NCI-H226 (cell line): Measurements from ENCODE around the gene AIG1.
A peak's percentile ranks its signal among the peaks of the same experiment; 100 is the strongest.
"Not testable (repeated sequence)": the region's sequence is repeated elsewhere in the genome, so short reads cannot be mapped to it uniquely, and the experiment has no call there.

Source experiments
- DNase-seq: peaks from one replicate; pipeline ENCODE4 v3.0.0-alpha.2; 2015

The AIG1 gene

DNA sequence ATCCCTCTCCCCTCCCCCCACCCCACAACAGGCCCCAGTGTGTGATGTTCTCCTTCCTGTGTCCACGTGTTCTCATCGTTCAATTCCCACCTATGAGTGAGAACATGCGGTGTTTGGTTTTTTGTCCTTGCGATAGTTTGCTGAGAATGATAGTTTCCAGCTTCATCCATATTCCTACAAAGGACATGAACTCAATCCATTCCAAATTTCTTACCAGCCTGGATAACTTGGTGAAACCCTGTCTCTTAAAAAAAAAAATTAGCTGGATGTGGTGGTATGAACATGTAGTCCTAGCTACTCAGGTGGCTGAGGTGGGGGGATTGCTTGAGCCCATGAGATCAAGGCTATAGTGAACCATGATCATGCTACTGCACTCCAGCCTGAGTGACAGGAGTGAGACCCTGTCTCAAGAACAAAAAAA, 107.7 kb downstream of the AIG1 start:
- DNase-seq: not testable (repeated sequence)

DNA sequence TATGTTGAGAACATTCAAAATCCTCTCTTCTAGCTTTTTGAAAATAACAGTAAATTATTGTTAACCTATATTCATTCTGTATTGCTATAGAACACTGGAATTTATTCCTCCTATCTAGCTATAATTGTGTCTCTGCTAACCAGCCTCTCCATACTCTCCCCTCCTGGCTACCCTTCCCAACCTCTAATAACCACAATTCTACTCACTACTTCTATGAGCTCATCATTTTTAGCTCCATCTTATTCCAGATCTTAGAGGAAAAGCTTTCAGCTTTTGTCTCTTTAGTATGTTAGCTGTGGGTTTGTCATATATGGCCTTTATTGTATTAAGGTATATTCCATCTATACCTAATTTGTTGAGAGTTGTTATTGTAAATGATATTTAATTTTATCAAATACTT, 108.8 kb downstream of the AIG1 start:
- DNase-seq: no peak

DNA sequence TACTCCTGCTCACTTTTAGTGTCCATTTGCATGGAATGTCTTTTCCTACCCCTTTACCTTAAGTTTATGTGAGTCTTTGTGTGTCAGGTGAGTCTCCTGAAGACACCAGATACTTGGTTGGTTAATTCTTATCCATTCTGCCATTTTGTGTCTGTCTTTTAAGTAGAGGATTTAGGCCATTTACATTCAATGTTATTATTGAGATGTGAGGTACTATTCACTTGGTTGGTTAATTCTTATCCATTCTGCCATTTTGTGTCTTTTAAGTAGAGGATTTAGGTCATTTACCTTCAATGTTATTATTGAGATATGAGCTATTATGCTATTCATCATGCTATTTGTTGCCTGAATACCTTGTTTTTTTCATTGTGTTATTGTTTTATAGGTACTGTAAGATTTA, 113.8 kb downstream of the AIG1 start:
- no peak for DNase-seq

DNA sequence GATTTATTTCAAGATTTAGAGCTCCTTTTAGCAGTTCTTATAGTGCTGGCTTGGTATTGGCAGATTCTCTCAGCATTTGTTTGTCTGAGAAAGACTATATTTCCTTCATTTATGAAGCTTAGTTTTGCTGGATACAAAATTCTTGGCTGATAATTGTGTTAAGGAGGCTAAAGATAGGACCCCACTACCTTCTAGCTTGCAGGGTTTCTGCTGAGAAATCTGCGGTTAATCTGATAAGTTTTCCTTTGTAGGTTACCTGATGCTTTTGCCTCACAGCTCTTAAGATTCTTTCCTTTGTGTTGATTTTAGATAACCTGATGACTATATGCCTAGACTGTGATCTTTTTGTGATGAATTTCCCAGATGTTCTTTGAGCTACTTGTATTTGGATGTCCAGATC, 114.3 kb downstream of the AIG1 start:
- DNase-seq: no peak

DNA sequence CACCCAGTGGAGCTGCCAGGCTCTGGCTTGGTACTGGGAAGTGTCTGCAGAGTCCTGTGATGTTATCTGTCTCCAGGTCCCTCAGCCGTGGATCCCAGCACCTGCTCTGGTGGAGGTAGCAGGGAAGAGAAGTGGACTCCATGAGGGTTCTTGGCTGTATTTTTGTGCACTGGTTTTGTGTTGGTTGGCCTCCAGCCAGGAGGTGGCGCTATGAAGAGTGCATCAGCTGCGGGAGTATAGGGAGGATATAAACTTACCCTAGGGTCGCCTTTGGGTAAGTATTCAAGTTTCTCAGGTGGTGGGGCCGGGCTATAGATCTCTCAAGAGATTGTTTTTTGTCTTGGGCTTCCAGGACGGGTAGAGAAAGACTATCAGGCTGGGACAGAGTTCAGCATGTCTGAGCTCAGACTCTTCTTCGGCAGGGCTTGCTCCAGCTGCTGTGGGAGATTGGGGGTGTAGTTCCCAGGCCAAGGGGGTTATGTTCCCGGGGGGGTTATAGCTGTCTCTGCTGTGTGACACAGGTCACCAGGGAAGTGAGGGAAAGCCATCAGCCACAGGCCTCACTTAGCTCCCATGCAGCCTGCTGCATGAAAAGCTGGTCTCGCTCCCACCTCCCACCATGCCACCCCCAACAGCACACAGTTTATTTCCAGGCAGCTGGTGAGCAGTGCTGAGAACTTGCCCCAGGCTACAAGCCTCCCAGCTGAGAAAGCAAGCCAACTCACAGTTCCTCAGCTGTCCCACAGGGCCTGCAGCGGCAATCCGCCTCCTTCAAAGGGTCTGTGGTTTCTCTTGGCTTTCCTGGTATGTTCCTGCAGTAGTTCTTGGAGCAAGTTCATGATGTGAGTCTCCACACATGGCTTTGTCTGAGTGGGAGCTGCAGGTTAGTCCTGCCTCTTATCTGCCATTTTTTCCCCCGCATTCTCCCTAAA, 115.7 kb downstream of the AIG1 start:
- peak; percentile 89 for DNase-seq

DNA sequence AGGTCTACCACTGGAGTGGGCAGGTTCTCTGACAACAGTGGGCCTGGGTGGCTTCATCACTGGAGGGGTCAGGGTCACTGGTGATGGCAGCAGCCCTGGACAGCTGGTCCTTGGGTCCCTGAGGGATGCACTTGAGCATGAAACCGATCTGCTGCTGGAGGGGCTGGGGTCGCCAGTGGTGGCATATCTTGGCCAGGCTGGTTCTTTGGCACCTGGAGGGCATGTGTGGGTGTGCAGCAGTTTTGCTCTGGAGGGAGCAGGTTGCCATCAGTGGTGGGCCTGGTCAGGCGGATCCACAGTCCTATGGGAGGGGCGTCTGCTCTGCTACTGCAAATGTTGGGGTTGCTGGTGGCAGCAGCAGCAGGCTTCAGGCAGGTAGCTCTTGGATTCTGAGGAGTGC, 117.0 kb downstream of the AIG1 start:
- no peak for DNase-seq

DNA sequence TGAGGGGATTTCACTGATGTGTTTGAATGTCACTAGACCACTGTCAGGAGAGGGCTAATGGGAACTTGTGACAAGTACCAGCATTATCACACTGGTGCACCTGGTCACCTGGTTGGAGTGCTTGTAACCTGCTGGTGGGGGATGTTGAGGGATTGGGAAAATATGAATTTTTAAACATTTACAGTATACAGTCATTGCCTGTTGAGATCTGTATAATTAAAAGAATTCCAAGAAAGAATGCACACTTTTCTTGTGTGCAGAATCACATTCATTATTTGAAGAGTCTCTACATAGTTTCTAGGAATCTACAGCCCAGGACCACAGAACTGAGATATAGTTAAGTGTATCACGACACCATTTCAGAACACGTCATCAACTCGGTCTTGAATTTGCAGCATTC, 118.4 kb downstream of the AIG1 start:
- DNase-seq: no peak

DNA sequence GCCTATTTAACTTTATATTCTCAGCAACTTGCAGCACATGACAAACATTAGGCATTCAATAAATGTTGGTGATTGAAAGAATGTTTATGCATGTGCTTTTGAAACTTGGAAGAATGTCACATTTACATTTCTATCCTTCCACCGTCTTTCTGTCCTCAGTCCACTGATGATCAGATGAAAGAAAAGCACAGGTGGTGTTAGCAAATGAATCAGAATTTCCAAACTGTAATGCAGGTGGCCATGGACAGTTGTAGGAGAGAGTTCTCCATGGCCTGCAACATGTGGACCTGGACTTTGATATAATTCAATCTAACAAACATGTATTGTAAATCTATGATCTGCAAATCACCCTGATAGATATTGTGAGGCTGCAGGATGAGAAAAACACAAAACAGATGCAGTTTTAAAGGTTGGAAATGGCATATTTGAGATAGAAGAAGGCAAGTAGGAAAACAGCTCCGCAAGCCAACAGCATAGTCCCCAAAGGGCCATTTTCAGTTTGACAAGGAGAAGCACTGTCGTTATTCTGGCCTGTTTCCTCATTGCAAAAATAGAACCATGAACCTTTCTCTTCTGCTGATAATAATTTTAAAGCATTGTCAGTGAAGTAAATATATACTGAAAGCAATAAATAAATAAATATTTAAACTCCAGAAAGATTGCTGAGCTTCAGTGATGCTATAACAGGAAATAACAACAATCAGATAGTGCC, 119.4 kb downstream of the AIG1 start:
- DNase-seq: no peak

DNA sequence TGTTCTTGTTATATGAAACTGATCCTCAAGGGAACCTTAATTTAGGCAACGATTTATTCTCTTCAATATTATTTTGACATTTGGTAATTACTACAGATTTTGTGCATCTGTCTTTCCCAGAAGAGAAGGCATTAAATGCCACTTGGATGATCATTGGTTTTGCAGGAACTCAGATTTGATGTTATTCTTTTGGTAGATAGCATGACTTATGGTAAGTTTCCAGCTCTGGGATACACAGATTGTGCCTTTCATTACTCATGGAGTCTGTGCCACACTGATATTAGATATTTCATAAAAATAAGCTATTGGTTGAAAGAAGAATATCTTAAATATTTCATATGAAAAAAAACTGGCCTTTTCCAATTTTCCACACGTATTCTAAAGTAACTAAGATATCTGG, 120.1 kb downstream of the AIG1 start:
- DNase-seq: no peak

DNA sequence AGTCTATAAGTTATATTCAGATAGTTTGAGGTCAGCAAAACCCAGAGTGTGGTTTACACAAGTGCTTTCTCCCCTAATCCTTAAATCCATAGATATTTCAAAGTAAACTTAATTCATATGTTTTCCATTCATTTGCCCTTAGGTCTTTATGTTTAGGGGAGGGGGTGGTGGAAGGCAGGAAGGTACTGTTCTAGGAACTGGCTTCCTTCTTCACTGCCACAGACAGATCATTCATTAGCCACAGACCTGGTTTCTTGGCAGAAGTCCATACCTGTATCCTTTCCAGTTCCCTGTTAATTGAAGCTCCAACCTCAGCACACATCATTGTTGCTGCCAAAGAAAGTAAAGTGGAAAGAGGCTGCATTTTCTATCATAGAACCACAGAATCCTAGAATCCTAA, 123.0 kb downstream of the AIG1 start:
- DNase-seq: no peak

DNA sequence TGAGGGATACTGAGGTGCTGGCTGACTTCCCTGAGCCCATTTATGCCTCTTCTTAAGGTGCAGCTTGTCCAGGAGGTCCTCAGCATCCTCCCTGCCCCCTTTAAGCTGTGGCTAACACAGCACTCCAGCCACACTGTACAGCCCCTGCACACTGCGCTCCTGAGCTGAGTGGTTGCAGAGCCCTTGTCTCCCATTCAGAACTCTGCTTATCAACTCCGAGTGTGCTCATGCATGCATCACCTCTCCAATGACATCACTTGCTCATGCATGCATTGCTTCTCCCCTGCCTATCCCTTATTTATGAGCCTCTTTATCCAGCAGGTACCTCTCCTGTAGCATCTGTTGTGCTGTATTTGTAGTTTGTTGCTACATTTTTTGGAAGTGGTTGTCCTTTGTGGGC, 124.6 kb downstream of the AIG1 start:
- no peak for DNase-seq

DNA sequence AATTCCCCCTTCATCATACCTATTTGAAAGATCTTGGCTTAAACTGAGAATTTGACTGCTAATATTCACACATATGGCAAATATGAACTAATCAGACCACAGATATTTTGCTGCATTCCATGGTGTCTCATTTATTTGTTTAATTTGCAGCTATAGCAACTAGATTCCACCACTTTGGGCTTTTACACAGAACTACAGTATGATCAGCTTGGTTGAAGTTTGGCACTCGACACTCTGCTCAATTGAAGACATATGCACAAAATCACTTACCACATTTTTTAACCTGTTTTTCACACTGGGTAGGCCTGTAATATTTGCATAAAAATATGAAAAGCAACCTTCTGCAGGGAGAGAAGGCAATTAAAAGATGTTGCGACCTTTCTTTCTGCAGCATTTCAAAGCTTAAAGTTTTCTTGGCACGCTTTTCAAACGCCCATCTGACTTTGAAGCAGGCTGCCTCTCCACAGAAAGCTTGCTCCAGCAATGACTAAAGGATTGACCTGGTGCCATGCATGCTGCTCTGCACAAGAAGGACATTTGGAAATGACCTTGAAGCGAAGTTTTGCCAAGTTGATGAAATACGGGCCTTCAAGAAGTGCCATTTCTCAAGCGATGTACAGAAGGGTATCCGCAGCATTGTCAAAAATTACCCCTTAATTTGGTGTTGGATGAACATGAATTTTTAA, 126.7 kb downstream of the AIG1 start:
- peak; percentile 16 for DNase-seq

DNA sequence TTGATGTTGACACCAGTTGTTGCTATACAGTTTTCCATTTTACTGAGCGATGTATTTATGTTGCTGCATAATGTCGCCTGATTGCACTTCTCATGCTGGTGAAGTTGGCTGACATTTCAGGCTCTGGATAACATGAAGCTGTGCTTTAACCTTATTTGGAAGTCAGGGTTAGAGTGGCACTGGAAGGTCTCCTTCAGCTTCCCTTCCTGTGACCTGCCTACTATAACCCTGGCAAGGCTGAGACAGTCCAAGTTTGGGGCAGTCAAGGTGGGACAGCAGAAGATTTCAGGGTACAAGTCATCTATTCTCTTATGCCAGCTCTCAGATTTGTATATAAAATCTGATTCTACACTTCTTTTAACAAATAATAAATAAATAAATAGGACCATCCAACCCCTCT, 127.6 kb downstream of the AIG1 start:
- DNase-seq: no peak

DNA sequence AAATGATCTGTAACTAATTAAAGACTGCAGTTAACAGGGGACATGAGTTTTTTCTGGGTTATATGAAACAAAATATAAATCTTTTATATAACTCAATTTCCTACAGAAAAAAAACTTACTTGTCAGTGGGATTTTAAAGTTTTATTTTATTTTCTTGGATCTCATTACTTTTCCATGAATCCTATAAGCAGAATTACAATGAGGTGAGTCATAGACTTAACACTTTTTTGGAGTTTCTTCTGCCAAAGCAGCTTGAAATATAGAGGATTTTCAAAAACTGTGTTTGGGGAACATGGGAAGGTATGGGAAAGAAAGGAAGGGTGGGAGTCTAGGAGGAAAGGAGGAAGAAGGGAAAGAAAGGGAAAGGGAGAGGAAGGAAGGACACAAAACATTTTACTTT, 130.7 kb downstream of the AIG1 start:
- no peak for DNase-seq

DNA sequence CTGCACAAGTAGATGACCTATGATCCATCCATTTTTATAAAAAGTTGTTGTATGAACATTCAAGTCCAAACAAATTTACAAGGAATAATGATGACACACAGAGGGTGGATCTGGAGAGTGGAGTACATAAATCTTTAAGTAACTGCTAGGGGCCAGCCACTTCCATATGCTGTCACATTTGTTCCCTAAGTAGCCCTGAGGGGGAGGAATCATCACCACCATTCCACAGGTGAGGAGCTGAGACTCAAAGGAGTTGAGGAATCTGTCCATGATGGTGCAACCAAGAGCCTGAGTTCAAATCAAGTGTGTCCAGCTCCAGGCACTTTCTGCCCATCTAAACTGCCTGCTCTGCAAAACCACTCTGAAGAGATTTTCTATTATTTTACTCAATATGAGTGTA, 132.1 kb downstream of the AIG1 start:
- DNase-seq: no peak

DNA sequence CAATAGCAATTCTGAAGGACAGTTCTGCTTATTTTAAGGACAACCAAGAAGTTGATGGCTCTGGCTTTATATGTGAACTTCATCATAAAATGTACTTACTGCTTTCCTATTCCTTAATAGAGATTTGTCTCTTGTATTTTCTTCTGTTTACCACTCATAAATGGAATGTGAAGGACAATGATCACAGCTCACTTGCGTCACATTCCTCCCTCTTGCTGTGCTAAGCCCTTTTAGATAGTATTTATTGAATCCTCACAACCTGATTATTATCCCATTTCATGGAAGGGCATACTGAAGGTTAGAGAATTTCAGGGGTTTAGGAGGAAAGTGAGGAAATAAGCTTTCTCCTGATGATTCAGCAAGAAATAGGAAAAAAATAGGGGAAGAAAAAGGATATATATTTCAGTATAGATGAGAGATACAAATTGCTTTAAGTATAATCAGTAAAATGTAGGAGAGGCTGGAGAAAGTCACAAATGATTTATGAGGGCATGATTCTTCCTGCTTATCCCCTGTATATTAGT, 132.9 kb downstream of the AIG1 start:
- no peak for DNase-seq

DNA sequence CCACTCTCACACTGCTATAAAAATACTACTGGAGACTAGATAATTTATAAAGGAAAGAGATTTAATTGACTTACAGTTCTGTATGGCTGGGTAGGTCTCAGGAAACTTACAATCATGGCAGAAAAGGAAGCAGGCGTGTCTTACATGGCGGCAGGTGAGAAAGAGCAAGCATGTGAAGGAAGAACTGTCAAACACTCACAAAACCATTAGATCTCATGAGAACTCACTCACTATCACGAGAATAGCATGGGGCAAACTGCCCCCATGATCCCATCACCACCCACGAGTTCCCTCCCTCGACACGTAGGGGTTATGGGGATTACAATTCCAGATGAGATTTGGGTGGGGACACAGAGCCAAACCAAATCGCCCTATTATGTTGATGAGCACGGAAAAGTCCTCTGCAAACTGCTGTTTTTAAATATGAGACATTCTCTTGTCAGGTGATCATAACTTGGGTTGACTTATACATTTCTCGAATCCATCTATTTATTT, 133.5 kb downstream of the AIG1 start:
- DNase-seq: no peak

DNA sequence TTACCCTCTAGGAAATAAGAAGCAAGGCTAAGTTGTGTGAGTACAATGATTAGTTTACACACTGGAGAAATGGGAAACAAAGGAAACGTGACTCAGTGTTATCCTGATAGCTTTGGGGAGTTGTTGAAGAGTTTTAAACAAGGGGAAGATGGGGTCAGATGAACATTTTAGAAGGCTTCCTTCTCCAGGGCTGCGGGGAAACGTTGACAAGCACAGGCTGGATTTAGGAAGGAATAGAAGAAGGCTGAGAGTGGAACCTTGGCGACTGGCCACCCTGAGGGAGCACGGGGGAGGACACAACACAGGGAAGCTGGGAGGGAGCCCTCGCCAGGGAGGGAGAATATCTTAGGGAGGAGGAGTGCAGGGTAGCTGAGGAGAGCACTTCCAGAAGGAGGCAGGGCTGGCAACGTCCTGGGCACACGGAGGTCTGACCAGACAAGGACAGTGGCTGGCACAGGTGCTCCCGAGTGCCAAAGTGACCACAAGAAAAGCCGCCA, 134.7 kb downstream of the AIG1 start:
- no peak for DNase-seq

DNA sequence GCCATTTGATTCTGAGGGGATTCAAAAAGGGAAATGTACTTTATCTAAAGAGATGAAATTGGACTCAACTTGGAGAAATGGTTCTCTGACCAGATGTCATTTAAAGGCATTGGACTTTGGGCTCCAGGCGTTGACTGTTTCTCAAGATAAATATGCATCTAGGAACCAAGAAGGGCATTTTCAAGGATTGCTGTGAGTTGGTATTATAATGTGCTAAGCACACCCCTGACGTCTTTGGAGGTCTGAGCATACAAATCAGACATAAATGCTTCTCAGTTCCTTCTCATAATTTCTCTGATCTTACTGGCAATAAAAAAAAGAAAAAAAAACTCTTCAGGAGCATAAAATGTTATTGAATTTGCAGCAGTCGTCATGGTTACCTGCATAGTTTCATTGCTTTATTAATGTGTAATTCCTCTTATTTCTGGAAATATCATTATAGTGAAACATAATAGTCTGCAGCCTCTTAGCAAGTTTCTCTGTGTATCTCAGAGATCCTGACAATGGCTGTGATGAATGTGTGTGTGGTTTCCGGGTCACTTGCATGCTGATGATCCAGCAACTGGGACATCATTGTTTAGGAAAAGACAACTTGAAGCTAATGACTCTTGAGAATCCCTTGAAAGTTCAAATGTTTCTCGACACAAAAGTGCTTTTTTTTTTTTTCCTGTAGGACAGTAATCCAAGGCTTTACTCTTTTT, 136.0 kb downstream of the AIG1 start:
- no peak for DNase-seq

DNA sequence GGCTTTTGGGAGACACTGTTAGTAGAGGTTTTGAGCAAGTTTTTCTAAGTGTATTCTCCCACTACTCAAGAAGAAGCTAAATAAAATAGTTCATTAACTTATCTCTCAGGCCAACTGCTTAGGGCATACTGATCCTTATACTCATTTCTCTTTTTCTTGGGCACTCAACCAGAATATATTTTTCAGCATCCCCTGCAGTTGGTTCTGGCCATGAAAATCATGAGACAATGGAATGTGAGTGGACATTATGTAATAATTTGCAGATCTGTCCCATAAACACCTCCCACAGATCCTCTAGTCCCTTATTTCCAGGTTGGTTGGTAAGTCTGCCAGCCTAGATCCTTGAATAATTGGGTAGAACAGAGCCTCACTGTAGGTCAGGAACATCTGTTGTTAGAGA, 136.7 kb downstream of the AIG1 start:
- DNase-seq: no peak

DNA sequence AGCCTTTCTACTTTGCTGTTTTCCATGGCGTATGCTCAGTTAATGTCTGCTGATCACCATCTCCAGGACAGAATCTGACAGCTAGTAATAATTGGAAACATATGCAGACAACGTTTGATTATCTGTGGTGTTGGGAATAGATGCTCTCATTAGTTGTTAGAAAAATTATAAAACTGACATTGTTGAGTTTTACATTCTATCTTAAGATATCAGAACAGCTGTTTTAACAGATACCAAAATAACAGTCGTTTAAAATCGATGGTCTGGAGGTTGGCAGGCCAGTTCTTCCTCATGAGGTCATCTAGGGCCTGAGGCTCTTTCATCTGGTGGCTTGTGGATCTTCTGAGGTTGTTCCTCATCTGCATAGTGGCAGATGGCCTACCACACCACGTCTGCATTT, 137.6 kb downstream of the AIG1 start:
- no peak for DNase-seq

DNA sequence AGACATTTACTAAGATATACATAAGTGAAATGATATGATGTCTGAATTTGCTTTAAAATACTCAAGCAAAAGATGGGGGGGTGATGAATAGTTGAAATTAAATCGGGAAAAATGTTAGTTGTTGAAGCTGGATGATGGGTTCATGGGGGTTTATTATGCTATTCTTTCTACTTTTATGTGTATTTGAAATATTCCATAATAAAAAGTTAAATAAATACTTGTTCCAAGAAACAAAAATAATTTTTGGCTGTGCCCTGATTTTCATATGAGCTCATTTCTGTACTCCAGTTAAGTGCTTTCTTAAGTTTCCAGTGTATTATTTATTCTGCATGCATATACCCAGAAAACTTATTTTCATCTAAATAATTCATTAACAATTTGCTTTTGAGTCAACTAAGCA, 138.6 kb downstream of the AIG1 start:
- DNase-seq: no peak
